Tibial nerve (tissue), 4 donors: ENCODE results near the gene CEP20. TPM values are rescaled to one million over a fixed set of nuclear protein-coding genes. Genes with fewer than 3 reads are reported as not detected.

Experiments
- DNase-seq, 2 donors: peaks; one replicate each; pipeline ENCODE4 v3.0.0-alpha.2; 2019; ENCODE audit warnings: low spot score in 2 of 2
- H3K27ac ChIP-seq, 4 donors: fragments of 200-600 bp; sonication (generic) in 3 of 4; one replicate each; pipeline ENCODE4 v1.5.1; 2017 to 2019; ENCODE audit warnings: mild to moderate bottlenecking in 1 of 4
- H3K27me3 ChIP-seq, 2 donors: fragments of 200-600 bp; sonication (generic) in 1 of 2; one replicate each; pipeline versions ENCODE4 v1.5.1 to v1.6.0; 2017 to 2019
- H3K36me3 ChIP-seq, 3 donors: fragments of 200-600 bp; sonication (generic); one replicate each; pipeline ENCODE4 v1.5.1; 2018 to 2019
- H3K4me1 ChIP-seq, 4 donors: fragments of 200-600 bp; sonication (generic) in 3 of 4; one replicate each; pipeline ENCODE4 v1.5.1; 2017 to 2019
- H3K4me3 ChIP-seq, 4 donors: fragments of 200-600 bp; sonication (generic) in 3 of 4; one replicate each; pipeline ENCODE4 v1.5.1; 2017 to 2019; ENCODE audit warnings: mild to moderate bottlenecking in 1 of 4, moderate library complexity in 1 of 4
- H3K9me3 ChIP-seq, 4 donors: fragments of 200-600 bp; sonication (generic) in 3 of 4; one replicate each; pipeline ENCODE4 v1.5.1; 2017 to 2019
- POLR2A ChIP-seq, 2 donors: fragments of 450-650 bp; IDR thresholded peaks; one replicate each; pipeline ENCODE4 v1.6.1; 2017; ENCODE audit warnings: antibody characterized with exemption in 2 of 2, mild to moderate bottlenecking in 2 of 2, moderate library complexity in 2 of 2
- small RNA-seq: library from RNA; depleted of rRNA; stranded (forward); fragments of <200 nt; gene quantifications from one replicate; pipeline ENCODE3, GENCODE V24; 2016
- total RNA-seq, 4 donors: library from RNA; depleted of rRNA; stranded (reverse); fragments of >200 nt; gene quantifications; one replicate each; pipeline ENCODE4 v1.1.0, GENCODE V29; 2016

Gene CEP20
- total RNA-seq, 4 donors from 2014 or later = 23.7 to 42.0 (median 25.0) TPM

DNA sequence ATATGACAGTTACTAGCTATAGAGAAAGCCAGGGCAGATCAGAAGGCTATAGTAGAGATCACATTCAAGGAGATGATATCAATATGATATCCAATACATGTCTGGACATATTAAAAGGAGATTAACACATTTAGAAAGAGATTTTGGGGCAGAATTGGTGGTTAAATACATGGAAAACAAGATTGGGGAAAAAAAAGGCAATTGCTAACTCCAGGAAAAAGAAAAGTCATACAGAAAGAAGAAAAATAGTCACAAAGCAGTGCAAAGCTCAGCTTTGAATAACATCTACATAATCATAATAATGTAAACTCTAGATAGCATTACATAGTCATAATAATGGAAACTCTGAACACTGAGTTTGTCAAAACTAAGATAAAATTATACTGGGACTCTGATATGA lies 72.2 kb downstream of the CEP20 start:
- peaks cover 0 to 24% (median 0%) of the 10 kb centered on the region in 4 donors for H3K9me3 ChIP-seq
- no peak overlapping the region for H3K27ac ChIP-seq
- peaks cover 0 to 10% (median 0%) of the 10 kb centered on the region in 4 donors for H3K4me1 ChIP-seq
- no peak for DNase-seq
- no peak for TF ChIP-seq POLR2A (IDR thresholded peaks at IDR 0.05)
- H3K27me3 ChIP-seq = no peaks in the 10 kb centered on the region
- H3K4me3 ChIP-seq = no peak overlapping the region
- H3K36me3 ChIP-seq = no peaks in the 10 kb centered on the region

Small RNA genes lying within 50 kb of the gene (small RNA-seq; reads per million reads assigned to genes)
- gene RNU6-213P = not detected

Other genes starting within 250 kb of the CEP20 start
- 10 to 100 TPM; 44.6 to 57.5 (median 54.4) TPM for gene MARF1, start 245.4 kb downstream of the CEP20 start, total RNA-seq
- 10 to 100 TPM; 22.9 to 73.5 (median 38.8) TPM for gene NDE1, start 238.4 kb downstream of the CEP20 start, total RNA-seq
- gene MYH11, start 31.6 kb downstream of the CEP20 start, total RNA-seq = 10 to 100 TPM; 33.7 to 90.9 (median 71.8) TPM
- 10 to 100 TPM; 24.3 to 32.2 (median 25.7) TPM for gene ABCC1, start 61.0 kb upstream of the CEP20 start, total RNA-seq